ENCODE data around the gene TEX22.

The TEX22 gene

DNA sequence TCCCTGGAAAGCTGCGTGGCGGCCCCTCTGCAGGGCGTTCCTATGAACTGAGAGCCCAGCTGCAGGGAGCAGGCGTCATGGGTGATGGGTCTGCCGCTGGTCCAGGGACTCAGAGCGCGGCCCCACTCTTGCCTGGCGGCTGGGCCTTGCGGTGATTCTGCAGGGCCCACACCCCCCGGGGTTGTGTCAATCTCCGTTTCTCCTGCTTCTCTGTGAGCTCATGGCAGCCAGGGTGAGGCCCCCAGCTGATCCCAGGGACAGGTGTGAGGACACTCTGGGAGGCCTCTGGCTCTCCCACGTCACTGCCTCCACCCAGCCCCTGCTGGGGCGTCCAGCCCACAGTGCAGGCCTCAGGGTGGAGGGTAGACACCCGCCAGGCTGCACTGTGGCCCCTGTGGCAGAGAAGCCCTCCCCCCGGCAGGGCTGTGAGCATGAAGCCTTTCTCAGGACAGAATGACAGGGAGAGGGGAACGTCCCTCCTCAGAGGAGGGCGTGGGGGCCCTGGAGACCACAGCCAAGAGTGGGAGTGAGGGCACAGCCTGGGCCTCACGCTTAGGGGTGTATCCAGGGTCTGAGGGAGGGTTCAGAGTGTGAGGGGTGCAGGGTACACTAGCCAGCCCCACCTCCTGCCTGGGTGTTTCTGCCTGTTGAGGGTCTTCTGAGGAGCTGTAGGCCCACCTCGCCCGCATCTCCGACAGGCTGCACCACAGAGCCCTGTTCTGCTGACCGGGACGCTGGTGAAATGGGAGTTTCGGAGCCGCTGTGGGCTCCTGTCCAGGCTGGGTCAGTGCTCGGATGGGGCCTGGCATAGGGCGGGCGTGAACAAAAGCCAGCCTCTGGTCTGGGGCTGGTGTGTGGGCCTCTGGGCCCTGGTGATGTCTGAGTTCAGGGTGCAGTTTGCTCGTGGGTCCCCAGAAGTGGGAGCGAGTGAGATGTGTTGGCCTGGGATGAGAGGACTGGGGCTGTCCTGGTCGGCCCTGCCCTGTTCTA lies 49.6 kb downstream of the TEX22 start:
- peak overlapping the region; percentile 27 for H3K4me3 ChIP-seq
- no peak for DNase-seq (ENCODE audit: low spot score)
- peak overlapping the region in 1 of 2 donors; percentile 72 for H3K27ac ChIP-seq
- no peak for TF ChIP-seq CTCF (IDR thresholded peaks at IDR 0.05)

- Histone ChIP-seq H3K4me3 (peak overlapping the region; percentile 27), H3K27ac (peak overlapping the region in 1 of 2 donors; percentile 72)
- TF ChIP-seq CTCF (IDR thresholded peaks at IDR 0.05) = peak; percentile 96
- DNase-seq (ENCODE audit: low spot score) = peak; percentile 85
Observed at GRCh38 chr14:105448706-105449111, 50.4 kb downstream of the TEX22 start.

- peak overlapping the region in 1 of 2 donors; percentile 72 for H3K27ac ChIP-seq
- DNase-seq (ENCODE audit: low spot score) = no peak
- no peak overlapping the region for H3K4me3 ChIP-seq
- no peak for TF ChIP-seq CTCF (IDR thresholded peaks at IDR 0.05)
Observed at GRCh38 chr14:105449276-105450122, 51.2 kb downstream of the TEX22 start.

- no peak for DNase-seq (ENCODE audit: low spot score)
- TF ChIP-seq CTCF (IDR thresholded peaks at IDR 0.05) = no peak
- Histone ChIP-seq H3K27ac (no peak overlapping the region), H3K4me3 (no peak overlapping the region)
Observed at GRCh38 chr14:105450123-105450505, 51.8 kb downstream of the TEX22 start.

DNA sequence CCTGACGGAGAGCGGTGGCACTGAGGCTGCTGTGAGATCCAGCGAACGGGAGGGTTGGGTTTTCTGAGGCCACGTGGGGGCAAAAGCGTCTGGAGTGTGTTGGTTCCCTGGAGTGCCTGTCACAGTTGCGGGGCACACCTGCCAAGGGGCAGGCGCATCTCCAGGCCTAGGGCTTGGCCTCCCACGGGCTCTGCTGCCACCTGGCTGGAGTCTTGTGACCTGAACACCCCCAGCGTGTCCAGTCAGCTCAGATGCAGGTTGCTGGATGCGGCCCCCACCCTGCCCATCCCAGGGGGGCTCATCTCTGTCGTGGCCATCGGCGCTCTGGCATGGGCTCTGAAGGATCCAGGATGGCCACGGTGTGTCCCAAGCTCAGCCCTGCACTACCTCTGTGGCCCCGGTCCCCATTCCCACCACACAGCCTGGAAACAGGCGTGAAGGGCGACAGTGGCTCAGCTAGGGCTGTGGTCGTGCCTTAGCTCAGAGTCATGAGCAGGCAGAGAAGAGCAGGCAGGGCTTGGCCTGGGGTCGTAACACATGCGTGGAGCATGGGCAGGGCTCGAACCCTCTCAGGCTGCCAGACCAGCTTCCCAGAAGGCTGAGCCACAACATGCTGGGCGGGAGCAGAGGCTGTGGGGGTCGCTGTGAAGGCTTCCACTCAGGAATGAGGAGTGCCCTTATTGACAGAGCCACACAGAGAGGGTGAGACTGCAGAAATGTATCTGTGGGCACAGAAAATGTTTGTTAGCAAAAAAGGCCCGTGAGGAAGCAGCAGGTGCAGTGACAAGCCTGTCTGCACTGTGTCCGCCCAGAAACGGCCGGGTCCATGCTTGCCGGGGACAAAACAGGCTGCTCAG lies 52.8 kb downstream of the TEX22 start:
- H3K4me3 ChIP-seq = no peak overlapping the region
- DNase-seq (ENCODE audit: low spot score) = no peak
- no peak overlapping the region for H3K27ac ChIP-seq
- no peak for TF ChIP-seq CTCF (IDR thresholded peaks at IDR 0.05)

DNA sequence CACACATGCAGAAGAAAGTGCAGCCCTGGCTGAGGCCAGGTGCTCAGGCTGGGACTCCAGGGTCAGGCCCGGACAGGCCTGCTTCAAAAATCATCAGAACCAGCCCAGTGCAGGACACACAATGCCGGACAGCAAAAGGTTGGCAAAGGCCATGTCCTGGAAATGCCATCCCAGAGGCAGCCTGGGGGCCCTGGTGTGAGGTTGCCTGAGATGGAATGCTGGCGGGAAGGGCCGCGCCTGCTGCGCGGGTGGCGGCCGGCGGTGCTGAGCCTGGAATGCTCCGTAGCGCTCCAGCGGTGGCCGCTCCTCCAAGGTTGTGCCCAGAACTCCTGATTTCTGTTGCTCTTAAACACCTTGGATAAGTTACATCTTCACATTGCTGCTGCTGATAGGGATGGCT lies 54.6 kb downstream of the TEX22 start:
- no peak for TF ChIP-seq CTCF (IDR thresholded peaks at IDR 0.05)
- no peak for DNase-seq (ENCODE audit: low spot score)
- Histone ChIP-seq H3K4me3 (no peak overlapping the region), H3K27ac (no peak overlapping the region)

All from coronary artery (tissue), 2 donors.